ENCODE data around the gene KCNJ1. TPM values are rescaled to one million over a fixed set of nuclear protein-coding genes. Genes with fewer than 3 reads are reported as not detected.

Gene KCNJ1
- total and polyA plus RNA-seq, 2 experiments from 2014 or later, result 0.16 TPM; not detected in 1

GRCh38 chr11:128895526-128895925 is 28.4 kb upstream of the KCNJ1 start:
- H2AFZ ChIP-seq, result no peak overlapping the region
- Mint-ChIP-seq H3K27me3 (ENCODE audit: insufficient read depth, low read depth, poor library complexity) (peaks cover 53% of the 10 kb centered on the region), H3K27ac (no peak overlapping the region), H3K9me3 (no peaks in the 10 kb centered on the region; the same call in 1 of the 3 replicates), H3K36me3 (ENCODE audit: low read depth) (no peaks in the 10 kb centered on the region; the same call in 2 of the 3 replicates), H3K4me3 (no peak overlapping the region), H3K4me1 (peaks cover 27% of the 10 kb centered on the region)
- H3K27ac ChIP-seq (ENCODE audit: low read depth), result no peak overlapping the region
- DNase-seq (ENCODE audit: low spot score) (no peak), ATAC-seq (no peak)
- H3K9me2 ChIP-seq (ENCODE audit: insufficient read depth), result no peaks in the 10 kb centered on the region
- TF ChIP-seq REST (IDR thresholded peaks at IDR 0.05; ENCODE audit: unreplicated experiment) (no peak), EZH2phosphoT487 (IDR thresholded peaks at IDR 0.05; ENCODE audit: unreplicated experiment) (no peak), ETS1 (IDR thresholded peaks at IDR 0.05) (no peak), STAT1 (IDR thresholded peaks at IDR 0.05; ENCODE audit: unreplicated experiment) (no peak), NANOG (IDR thresholded peaks at IDR 0.05; ENCODE audit: borderline replicate concordance) (no peak), CTCF (conservative IDR thresholded peaks at IDR 0.05; ENCODE audit: low read depth in 2 of 2) (no peak), CREB1 (CRISPR knock-in tag; IDR thresholded peaks at IDR 0.05; ENCODE audit: low read depth) (no peak), ZNF114 (CRISPR knock-in tag; IDR thresholded peaks at IDR 0.05) (no peak), JUNB (IDR thresholded peaks at IDR 0.05; ENCODE audit: unreplicated experiment) (no peak), ZNF462 (CRISPR knock-in tag; IDR thresholded peaks at IDR 0.05) (no peak), POLR2AphosphoS5 (IDR thresholded peaks at IDR 0.05; ENCODE audit: low read depth) (no peak), ZNF331 (CRISPR knock-in tag; IDR thresholded peaks at IDR 0.05; ENCODE audit: low read depth) (no peak), EZH2 (IDR thresholded peaks at IDR 0.05; ENCODE audit: low read depth, unreplicated experiment) (no peak)
- peaks cover 89% of the 10 kb centered on the region for H3K27me3 ChIP-seq (ENCODE audit: insufficient read depth)
- peaks cover 3% of the 10 kb centered on the region; the same call in 1 of the 2 replicates for H3F3A ChIP-seq (replicated peaks; ENCODE audit: low read depth)
- H3K36me3 ChIP-seq (ENCODE audit: insufficient read depth), result no peaks in the 10 kb centered on the region
- peaks cover 6% of the 10 kb centered on the region; the same call in 1 of the 2 replicates for H4K20me1 ChIP-seq (replicated peaks; ENCODE audit: insufficient read depth)
- no peaks in the 10 kb centered on the region for H3K79me2 ChIP-seq (replicated peaks; ENCODE audit: insufficient read depth)
- no peak overlapping the region for H3K4me3 ChIP-seq
- H3K4me1 ChIP-seq (ENCODE audit: insufficient read depth), result peaks cover 13% of the 10 kb centered on the region
- no peak overlapping the region for H3K4me2 ChIP-seq

All from GM23338 (cell line).